ENCODE measurements around the gene EBF4.

DNA sequence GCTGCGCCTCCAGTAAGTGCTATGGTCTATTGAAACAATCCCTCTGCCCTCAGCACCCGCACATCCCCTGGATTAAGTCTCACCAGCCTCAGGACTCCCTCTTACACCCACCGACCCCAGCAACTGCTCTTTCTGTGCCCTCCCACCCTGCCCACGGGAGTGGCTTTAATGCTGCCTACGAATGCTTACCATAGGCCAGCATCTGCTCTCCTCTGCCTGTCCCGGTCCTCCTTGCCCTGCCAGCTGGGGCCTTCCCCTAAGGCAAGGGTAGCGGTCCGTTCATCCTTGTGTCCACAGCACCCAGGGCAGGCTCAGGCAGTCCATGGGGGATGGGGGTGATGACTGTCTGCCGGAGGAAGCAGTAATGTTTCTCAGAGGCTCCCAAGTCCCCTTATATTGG, 4.1 kb downstream of the EBF4 start:
- TF ChIP-seq, protein P1, sequence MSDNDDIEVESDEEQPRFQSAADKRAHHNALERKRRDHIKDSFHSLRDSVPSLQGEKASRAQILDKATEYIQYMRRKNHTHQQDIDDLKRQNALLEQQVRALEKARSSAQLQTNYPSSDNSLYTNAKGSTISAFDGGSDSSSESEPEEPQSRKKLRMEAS (IDR thresholded peaks at IDR 0.05), result no peak
- TF ChIP-seq, protein P2, sequence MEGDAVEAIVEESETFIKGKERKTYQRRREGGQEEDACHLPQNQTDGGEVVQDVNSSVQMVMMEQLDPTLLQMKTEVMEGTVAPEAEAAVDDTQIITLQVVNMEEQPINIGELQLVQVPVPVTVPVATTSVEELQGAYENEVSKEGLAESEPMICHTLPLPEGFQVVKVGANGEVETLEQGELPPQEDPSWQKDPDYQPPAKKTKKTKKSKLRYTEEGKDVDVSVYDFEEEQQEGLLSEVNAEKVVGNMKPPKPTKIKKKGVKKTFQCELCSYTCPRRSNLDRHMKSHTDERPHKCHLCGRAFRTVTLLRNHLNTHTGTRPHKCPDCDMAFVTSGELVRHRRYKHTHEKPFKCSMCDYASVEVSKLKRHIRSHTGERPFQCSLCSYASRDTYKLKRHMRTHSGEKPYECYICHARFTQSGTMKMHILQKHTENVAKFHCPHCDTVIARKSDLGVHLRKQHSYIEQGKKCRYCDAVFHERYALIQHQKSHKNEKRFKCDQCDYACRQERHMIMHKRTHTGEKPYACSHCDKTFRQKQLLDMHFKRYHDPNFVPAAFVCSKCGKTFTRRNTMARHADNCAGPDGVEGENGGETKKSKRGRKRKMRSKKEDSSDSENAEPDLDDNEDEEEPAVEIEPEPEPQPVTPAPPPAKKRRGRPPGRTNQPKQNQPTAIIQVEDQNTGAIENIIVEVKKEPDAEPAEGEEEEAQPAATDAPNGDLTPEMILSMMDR (IDR thresholded peaks at IDR 0.05 in 2 of 3, conservative IDR thresholded peaks at IDR 0.05 in 1 of 3; ENCODE audit: borderline replicate concordance in 1 of 3, insufficient read depth in 1 of 3, low read depth in 2 of 3, low read length in 2 of 3), result no peak
- no peak for TF ChIP-seq ZNF274 (IDR thresholded peaks at IDR 0.05; ENCODE audit: low read depth, low read length)
- no peak for TF ChIP-seq EZH2 (IDR thresholded peaks at IDR 0.05)
- no peak for TF ChIP-seq POLR2A (IDR thresholded peaks at IDR 0.05; ENCODE audit: borderline replicate concordance, extremely low read depth, insufficient read depth, insufficient read length)
- no peak for TF ChIP-seq EGR1 (IDR thresholded peaks at IDR 0.05; ENCODE audit: low read depth)
- TF ChIP-seq POLR2AphosphoS5 (IDR thresholded peaks at IDR 0.05; ENCODE audit: low read depth, low read length), result no peak
- TF ChIP-seq CEBPB (IDR thresholded peaks at IDR 0.05; ENCODE audit: low read depth), result no peak
- TF ChIP-seq, protein P3, sequence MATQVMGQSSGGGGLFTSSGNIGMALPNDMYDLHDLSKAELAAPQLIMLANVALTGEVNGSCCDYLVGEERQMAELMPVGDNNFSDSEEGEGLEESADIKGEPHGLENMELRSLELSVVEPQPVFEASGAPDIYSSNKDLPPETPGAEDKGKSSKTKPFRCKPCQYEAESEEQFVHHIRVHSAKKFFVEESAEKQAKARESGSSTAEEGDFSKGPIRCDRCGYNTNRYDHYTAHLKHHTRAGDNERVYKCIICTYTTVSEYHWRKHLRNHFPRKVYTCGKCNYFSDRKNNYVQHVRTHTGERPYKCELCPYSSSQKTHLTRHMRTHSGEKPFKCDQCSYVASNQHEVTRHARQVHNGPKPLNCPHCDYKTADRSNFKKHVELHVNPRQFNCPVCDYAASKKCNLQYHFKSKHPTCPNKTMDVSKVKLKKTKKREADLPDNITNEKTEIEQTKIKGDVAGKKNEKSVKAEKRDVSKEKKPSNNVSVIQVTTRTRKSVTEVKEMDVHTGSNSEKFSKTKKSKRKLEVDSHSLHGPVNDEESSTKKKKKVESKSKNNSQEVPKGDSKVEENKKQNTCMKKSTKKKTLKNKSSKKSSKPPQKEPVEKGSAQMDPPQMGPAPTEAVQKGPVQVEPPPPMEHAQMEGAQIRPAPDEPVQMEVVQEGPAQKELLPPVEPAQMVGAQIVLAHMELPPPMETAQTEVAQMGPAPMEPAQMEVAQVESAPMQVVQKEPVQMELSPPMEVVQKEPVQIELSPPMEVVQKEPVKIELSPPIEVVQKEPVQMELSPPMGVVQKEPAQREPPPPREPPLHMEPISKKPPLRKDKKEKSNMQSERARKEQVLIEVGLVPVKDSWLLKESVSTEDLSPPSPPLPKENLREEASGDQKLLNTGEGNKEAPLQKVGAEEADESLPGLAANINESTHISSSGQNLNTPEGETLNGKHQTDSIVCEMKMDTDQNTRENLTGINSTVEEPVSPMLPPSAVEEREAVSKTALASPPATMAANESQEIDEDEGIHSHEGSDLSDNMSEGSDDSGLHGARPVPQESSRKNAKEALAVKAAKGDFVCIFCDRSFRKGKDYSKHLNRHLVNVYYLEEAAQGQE (IDR thresholded peaks at IDR 0.05; ENCODE audit: low read depth), result no peak
- TF ChIP-seq EZH2phosphoT487 (IDR thresholded peaks at IDR 0.05; ENCODE audit: borderline replicate concordance), result no peak
- no peak for TF ChIP-seq ZBTB33 (IDR thresholded peaks at IDR 0.05; ENCODE audit: extremely low read depth, insufficient replicate concordance, low read length)
- TF ChIP-seq JUND (IDR thresholded peaks at IDR 0.05), result no peak
- TF ChIP-seq SIN3A (IDR thresholded peaks at IDR 0.05; ENCODE audit: low read depth), result no peak
- TF ChIP-seq ATF3 (IDR thresholded peaks at IDR 0.05), result no peak
